GM19239 (cell line): ENCODE measurements around the gene ADGRD2.

Experiments used
- DNase-seq: peaks from one replicate; pipeline ENCODE4 v3.0.0; 2011; ENCODE audit warnings: low spot score; ENCODE audit not compliant: insufficient read length
- FAIRE-seq: peaks from 2 replicates; lab custom pipeline; 2011; peaks lifted over from hg19 to GRCh38; lab: Jason Lieb, UNC

ADGRD2 gene

DNA sequence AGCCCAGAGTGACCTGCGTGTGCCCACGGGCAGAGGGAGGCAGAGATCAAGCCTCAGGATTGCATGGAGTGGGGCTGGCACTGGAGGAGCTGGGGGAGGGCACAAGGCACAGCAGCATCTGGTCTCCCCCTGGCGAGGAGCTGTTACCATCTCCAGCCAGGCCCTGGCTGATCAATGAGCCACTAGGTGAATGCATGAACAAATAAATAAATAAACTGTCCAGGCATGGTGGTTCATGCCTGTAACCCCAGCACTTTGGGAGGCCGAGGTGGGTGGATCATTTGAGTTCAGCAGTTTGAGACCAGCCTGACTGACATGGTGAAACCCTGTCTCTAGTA, 20.8 kb upstream of the ADGRD2 start:
- no peak for FAIRE-seq
- no peak for DNase-seq

DNA sequence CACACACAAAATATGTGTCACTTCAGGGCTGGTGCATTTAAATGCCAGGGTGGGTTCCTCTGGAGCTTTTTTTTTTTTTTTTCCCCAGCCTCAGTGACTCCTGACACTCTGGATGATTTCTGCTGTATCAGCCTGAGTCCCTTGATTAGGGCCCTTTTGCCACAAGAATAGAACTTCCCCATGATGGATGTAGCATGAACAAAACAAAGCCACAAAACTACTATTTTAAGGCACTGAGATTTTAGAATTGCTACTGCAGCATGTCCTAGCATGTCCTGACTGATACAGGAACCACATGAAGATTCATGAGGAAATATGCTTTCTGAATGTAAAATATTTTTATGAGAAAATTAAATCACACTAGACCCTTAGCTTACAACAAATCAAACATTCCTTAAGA, 13.9 kb upstream of the ADGRD2 start:
- no peak for DNase-seq

DNA sequence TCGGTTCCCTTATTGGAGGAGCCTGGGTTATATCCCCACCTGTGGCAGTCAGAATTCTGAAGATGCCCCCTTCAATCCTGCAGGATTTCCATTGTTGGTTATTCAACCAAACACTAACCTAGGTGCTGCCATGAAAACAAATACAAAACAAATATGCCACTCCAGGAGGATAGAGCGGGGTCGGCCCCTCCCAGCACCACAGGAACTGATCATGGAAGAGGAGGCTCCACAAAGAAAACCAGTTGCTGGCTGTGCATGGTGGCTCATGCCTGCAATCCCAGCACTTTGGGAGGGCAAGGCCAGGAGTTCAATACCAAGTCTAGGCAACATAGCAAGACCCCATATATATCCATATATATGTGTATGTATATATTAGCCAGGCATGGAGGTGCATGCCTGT, 13.2 kb upstream of the ADGRD2 start:
- FAIRE-seq, result no peak

More for the DNA sequence above, 13.9 kb upstream of the ADGRD2 start:
- FAIRE-seq, result no peak

DNA sequence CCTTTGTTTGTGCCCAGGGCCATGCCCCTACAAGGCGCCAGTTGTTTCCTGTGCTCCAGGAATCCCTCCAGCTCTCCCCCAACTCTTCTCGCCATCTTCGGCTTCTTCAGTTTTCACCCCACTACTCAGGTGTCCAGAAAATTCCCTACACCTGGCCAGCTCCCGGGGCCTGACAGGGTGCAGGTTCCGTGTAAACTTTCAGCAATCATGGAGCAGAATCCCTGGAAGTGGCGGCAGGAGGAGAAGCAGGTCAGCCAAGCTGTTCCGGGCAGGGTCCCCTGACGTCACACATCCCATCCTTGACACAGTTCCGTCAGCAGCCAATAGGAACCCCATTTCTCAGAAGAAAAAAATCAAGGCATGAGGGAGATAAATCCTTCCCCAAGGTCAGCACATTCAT, 12.2 kb upstream of the ADGRD2 start:
- FAIRE-seq (no peak), DNase-seq (no peak)

More for the DNA sequence above, 13.2 kb upstream of the ADGRD2 start:
- no peak for DNase-seq

DNA sequence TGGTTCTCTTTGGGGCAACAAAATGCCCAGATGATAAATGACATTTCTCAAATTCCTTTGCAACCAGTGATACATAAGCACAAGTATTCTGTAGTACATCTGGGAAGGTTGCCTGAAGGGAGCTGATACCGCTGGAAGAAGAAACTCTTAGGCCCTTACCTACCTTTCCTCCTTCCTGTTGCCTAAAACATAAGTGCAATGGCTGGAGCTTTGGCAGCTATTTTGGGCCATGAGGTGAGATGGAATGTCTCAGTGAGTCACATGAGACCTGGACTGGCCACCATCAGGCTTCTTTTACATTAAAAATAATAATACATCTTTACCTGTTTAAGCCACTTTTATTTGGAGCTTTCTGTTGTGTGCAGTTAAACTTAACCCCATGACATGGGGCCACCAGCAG, 11.2 kb upstream of the ADGRD2 start:
- FAIRE-seq (no peak), DNase-seq (no peak)

DNA sequence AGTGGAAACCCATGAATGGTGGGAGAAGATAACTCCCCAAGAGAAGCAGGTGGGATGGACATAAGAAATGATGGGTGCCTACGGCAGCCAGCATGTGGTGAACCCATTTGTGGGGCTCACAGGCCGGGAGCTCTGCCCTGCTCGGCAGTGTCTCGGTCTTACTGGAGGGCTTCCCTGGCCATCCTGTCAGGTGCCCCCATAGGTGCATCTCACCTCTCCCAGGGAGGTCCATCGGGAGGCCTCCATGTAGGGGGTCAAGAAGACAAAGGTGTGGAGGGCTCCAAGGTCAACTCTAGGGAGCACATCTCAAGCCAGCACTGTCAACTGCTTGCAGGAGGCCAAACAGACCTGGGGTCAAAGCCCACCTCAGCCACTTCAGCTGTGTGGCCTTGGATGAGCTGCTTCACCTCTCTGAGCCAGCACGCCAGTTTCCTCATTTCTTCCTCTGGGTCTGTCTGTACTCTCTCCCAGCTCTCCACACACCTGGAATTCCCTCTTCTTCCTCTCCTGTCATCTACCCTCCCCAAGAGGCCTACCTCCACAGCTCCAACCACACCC, 10.5 kb upstream of the ADGRD2 start:
- DNase-seq (no peak), FAIRE-seq (no peak)

DNA sequence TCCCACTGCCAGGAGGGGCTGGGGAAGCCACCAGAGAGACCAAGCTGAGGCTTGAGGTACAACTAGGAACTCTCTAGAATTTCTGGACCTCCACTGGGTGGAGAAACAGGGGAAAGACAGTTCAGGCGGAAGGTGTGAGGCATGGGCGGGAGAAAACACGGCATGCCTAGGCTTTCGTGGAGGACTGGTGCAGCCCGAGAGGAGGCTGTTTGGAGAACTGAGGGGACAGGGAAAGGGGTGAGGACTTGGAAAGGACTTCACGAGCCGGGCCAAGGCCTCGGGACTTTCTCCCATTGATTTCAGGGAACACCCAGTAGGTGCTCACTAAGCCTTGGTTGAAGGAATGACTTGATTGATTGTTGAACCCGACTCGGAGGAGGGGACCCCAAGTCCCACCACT, 9.5 kb upstream of the ADGRD2 start:
- DNase-seq (no peak), FAIRE-seq (no peak)

DNA sequence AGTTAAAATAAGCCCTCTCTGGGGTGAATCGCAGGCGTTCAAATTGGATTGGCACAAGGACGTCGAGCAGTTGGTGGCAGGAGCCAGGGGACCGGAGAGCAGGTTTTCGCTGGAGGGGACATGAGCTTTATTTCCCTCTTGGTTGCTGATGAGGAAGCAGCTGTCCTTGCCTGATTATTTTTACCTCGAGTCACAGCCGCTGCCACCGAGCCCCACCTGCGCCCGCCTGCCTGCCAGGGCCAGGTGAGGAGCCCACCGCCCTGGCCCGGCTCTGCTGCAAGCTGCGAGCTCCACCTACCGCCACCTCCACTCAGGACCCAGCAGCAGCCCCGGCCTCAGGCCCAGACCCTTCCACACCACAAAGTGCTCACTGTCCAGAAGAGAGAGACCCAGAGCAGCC, 9.0 kb upstream of the ADGRD2 start:
- no peak for DNase-seq
- FAIRE-seq, result no peak

DNA sequence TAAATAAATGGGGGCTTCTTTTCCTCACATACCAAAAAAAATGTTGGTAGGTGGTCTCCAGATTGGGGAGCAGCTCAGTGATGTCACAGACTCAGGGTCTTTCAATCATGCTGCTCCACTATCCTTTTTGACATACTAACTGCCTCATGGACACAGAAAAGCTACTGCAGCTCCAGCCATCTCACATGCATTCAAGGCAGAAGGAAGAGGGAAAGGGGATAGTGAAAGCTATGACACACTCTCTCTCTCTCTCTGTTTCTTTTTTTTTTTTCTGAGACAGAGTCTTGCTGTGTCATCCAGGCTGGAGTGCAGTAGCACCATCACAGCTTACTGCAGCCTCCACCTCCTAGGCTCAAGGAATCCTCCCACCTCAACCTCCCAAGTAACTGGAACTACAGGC, 7.9 kb upstream of the ADGRD2 start:
- FAIRE-seq, result no peak
- no peak for DNase-seq

DNA sequence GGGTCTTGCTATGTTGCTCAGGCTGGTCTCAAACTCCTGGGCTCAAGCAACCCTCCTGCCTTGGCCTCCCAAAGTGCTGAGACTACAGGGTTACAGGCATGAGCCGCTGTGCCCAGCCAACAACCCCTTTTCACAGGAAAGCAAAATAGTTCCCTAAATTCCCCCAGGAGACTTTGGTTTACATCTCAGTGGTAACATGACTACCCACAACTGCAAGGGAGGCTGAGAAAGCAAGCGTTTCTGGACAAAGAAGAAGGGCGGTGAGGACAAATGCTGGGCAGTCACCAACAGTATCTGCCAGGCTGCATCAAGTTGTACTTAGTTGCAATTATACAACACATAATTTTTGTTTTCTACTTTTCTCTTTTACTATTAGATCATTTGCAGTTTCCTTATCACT, 7.4 kb upstream of the ADGRD2 start:
- FAIRE-seq (no peak), DNase-seq (no peak)

DNA sequence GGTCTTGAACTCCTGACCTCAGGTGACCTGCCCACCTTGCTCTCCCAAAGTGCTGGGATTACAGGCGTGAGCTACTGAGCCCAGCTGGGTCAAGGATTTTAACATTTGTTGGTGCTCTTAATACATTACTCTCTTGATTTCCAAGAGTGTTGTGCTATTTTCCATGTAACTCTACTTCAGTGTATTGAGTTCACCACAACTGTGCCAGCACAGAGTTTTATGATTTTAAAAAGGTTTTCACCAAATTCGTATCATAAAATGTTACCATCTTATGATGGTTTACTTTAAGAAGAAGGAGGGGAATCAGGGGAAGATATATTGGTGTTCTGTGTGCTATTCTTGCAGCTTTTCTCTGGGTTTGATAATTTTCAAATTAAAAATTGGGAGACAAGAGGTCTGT, 6.6 kb upstream of the ADGRD2 start:
- no peak for DNase-seq
- no peak for FAIRE-seq

DNA sequence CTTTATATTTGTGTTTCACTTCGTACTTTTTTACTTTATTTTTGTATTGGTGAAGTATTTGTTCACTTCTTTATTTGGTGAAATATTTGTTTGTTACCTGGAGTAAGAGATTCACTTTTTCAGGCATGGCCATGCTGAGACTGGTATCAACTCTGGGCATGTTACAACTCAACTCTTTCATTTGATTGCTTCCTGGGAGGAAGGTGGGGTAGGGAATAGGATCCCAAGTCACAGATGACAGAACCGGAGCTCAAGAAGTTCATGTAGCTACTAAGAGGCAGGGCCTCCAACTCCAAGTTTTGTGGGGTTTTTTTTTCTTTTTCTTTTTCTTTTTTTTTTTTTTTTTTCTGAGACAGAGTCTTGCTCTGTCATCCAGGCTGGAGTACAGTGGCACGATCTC, 6.1 kb upstream of the ADGRD2 start:
- FAIRE-seq, result no peak
- DNase-seq, result no peak

DNA sequence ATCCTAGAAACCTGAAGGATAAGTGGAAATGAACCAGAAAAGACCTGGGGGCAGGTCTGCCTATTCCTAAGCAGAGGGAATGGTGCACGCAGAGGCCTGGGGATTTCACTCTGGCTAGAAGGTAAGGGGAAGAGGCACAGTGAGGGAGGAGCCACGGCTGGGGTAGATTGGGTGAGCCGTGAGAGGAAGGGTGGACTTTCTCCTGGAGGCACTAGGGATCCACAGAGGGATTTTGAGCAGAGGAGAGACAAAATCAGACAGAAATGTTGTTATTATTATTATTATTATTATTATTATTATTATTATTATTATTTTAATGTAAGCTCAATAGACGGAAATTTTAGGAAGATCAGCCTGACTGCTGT, 3.0 kb upstream of the ADGRD2 start:
- DNase-seq (no peak), FAIRE-seq (no peak)

DNA sequence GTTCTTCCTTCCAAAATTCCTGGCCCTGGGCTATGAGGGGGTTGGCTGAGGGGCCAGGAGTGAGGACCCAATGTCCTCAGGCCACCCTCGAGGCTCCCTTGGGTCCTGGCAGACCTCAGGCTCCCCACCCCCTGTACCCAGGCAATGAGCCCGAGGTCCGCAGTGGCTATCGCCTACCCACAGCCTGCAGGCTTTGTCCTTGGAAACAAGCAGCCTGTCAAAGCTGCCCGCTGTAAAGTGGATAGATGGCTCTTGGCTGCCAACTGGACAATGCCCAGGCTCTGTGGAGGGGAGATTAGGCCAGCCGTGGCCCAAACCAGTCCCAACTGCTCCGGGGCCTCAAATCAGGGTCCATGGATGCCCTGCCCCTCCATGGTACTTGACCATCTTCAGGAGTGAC, 2.2 kb upstream of the ADGRD2 start:
- FAIRE-seq (no peak), DNase-seq (no peak)

DNA sequence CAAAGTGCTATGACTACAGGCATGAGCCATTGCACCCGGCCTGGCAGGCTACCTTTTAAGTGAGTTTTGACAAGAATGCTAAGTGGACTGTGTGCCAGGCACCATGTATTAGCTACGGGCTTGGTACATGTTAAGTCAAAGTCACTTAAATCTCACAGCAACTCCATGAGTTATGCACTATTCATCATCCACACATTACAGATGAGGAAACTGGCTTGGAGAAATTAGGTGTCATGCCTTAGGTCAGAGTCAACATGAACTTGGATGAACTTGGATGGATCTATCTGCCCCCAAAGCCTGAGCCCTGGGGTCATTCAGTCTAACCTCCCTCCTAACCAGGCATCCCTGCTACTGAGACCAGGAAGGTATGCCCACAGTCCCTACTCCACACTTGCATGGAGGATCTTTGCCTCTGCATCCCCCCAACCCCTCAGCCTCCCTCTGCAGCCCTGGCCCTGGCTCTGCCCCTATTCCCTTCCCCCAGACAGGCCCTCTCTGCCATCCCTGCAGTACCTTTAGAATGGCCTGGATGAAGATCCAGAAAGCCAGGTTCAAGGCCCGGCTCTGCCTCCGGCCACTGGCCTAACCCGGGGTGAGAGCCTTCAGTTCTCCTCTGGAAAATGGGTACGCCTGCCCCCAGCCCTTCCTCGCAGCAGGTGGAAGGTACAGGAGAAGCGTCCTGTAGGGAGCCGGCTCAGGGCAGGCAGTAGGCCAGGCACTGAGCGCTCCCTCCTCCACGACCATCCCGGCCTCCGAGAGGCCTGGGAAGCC, 685 bp upstream of the ADGRD2 start:
- FAIRE-seq, result no peak

DNA sequence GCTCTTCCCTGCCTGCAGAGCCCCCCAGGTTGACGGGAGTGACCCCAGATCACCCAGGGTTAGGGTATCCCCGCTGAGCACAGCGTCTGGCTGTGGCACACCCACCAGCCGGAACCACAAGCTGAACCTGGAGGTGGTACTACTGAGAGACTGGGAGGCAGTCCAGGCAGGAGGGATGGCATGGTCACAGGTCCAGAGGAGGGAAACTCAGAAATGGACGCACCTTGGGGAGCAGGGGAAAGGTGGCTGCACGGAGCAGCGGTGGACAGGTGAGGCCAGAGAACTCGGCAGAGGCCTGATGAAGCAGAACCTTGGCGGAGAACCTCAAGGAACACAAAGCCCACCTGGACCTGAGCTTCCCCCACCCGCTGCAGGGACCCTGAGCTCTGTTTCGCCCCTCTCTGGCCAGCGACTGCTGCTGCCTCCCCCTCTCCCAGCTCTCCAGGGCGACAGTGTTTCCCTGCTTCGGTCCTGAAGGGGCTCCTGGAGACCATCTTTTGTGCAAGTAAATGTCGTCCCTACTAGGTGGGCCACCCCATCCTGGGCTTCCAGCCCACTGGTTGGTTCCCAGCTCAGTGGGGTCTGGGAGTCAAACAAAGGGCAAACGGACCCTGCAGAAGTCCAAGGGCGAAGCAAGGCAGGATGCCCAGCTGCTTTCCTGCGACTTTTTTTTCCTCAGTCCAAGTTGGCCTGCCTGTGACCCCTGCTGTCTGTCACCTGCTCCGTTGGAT, 845 bp downstream of the ADGRD2 start:
- FAIRE-seq (no peak), DNase-seq (no peak)

More for the DNA sequence above, 685 bp upstream of the ADGRD2 start:
- DNase-seq, result no peak

DNA sequence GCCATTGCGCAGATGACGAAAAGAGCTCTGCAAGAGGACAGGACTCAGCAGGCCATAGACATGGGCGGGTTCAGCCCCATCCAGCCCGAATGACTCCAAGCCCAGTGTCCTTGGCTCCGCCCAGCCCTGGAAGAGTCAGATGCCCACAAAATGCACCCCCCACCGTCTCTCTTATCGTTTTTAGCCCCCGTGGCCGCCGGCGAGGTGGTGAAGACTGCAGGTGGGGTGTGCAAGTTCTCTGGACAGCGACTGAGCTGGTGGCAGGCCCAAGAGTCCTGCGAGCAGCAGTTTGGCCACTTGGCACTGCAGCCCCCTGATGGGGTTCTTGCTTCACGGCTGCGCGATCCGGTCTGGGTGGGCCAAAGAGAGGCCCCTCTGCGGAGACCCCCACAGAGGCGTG, 2.1 kb downstream of the ADGRD2 start:
- no peak for DNase-seq
- FAIRE-seq, result no peak

DNA sequence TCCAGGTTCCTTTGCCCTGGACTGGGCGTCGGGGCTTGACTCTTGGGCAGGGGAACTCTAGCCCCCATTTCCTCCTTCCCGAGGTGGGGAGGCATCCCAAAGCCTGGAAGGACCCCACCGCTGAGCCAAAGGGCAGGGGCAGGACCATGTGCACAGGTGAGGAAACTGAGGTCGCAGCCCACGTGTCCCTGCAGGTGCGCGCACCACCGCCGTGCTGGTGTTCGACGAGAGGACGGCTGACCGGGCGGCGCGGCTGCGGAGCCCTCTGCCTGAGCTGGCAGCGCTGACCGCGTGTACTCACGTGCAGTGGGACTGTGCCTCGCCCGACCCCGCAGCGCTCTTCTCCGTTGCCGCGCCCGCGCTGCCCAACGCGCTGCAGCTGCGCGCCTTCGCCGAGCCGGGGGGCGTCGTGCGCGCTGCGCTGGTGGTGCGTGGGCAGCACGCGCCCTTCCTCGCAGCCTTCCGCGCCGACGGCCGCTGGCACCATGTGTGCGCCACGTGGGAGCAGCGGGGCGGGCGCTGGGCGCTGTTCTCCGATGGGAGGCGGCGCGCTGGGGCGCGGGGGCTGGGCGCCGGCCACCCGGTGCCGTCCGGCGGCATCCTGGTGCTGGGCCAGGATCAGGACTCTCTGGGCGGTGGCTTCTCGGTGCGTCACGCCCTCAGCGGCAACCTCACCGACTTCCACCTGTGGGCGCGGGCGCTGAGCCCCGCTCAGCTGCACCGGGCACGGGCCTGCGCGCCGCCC, 2.8 kb downstream of the ADGRD2 start:
- FAIRE-seq (no peak), DNase-seq (no peak)

DNA sequence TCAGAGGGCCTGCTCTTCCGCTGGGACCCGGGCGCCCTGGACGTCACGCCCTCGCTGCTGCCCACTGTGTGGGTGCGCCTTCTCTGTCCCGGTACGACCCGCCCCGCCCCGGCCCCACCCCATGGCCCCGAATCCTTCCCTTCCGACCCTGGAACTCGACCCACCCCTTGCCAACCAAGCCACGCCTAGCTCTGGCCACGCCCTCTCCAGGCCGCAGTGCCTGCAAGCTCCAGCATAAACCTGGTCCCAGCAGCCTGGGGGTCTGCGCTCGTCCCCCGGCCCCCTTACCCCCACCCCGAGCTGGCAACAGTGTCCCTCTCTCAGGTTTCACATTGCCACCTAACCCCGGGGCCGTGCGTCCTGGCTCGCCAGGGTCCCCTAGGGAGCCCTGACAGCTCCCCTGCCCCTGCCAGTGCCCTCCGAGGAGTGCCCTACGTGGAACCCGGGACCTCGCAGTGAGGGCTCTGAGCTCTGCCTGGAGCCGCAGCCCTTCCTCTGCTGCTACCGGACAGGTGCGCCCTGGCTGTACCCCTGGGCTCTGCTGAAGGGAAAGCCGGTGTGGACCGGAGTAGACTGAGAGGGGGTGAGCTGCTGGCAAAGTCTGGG, 3.4 kb downstream of the ADGRD2 start:
- no peak for DNase-seq
- FAIRE-seq, result no peak

DNA sequence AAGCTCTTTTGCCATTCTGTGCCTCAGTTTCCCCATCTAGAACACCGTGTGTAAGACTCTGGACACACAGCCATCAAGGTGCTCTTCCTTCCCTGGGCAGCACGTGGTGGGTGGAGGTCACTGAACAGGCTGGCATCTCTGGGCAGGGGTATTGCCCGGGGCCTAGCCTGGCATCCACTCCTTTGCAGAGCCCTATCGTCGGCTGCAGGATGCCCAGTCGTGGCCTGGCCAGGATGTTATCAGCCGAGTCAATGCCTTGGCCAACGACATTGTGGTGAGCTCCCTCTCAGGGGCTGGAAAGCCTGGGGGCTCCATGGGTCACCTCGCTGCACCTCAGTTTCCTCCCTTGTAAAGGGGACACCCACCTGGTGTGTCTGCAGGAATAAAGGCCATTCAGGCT, 4.0 kb downstream of the ADGRD2 start:
- FAIRE-seq, result no peak
- no peak for DNase-seq
